HK-2 (cell line): ENCODE data around the gene PDIK1L.

Experiments used
- DNase-seq: peaks from one replicate; pipeline ENCODE4 v3.0.0-alpha.2; 2018; ENCODE audit not compliant: unreplicated experiment

The PDIK1L gene

DNA sequence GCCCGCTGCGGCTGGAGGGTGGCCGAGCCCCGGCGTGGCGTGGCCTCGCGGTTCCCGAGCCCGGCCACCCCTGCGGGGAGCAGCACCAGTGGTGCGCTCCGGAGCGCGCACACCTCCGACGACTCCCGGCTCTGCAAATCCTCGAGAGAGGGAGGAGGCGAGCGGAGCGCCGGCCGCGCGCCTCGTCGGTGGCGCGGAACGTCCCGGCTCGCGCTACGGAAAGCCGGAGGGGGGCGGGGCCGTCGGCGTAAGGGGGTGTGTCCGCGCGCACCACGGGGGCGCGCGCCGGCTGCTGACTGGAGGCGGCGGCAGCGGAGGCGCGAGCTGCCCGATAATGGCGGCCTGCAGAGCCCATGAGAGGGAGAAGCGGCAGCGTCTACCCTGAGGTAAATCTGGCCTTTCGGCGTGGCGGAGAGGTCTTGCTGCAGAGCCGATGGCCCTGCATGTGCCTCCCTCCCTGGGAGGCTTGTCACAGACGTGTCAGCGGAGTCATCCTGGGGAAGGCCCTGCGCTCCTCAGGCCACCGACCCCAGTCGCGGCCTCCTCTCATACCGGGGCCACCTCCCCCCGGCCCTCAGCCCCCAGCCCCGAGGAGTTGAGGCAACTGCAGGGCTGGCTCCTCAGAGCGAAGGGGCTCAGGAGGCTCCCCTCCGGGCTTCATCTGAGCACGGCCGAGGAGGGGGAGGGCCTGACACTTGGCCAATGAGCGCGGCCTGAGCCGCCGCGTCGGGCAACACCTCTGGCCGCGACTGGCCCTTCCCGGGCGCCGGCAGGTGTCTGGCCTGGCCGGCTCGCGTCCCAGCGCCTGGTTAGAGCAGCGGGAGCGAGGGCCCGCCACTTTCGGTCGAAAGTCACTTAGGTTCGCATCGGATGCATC is at the start of gene PDIK1L:
Gene PDIK1L, plus strand, starts transcription at position 295 of the 877 bp plus-strand sequence. CDS start 2,485 bp downstream, outside the sequence.
- DNase-seq: peak; percentile 92

DNA sequence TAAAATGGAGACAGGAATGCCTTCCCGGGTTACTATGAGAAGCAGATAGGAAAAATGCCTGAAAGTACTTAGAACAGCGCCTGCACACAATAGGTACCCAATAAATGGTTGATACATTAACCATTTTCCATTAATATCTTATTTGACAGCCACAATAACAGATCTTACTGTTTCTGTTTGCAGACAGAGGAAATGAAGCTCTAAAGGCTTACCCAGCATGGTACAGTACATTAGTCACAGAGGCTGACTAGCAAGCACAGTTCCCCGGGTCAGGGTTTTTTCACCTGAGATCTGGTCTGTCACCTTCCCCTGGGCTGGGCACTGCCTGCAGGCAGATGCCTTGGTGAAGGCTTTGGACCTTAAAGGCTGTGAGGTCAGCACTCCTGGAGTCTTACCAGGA is 47.1 kb upstream of the PDIK1L start:
- no peak for DNase-seq

DNA sequence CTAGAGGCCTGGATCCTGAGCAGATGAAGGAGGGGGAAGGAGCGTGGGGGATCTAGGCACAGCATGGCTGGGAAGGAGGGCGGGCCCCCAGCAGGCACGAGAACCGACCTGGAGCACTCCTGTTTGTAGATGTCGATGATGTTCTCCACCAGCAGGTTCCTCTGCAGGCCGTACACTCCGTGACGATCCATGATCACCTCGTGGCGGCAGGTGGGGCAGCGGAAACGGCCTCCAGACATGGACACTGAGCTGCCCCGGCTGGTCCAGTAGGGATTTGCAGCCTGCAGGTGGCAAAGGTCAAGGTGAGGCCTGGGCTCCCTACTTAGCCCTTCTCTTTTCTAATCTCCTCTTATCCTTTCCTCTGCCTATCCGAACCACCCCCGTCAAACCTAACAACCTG is 45.5 kb upstream of the PDIK1L start:
- no peak for DNase-seq

DNA sequence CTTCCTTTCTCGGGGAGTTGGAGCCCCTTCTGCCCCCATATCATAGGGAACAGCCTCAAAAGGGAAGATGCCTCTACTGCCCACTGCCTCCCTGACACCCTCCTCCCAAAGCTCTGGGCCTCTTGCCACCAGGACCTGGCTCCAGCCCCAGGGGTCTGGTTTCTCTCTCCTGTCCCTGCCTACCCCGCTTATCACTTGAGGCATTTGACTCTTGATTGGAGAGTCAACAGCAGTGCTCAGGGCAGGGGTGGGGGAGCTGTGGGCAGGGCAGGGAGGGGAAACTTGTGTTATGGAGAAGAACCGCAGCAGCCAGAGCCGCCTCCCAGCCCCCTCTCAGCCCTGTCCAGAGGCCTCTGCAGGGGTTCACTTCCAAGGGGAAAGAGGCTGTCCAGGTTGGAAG is 44.8 kb upstream of the PDIK1L start:
- DNase-seq: no peak

DNA sequence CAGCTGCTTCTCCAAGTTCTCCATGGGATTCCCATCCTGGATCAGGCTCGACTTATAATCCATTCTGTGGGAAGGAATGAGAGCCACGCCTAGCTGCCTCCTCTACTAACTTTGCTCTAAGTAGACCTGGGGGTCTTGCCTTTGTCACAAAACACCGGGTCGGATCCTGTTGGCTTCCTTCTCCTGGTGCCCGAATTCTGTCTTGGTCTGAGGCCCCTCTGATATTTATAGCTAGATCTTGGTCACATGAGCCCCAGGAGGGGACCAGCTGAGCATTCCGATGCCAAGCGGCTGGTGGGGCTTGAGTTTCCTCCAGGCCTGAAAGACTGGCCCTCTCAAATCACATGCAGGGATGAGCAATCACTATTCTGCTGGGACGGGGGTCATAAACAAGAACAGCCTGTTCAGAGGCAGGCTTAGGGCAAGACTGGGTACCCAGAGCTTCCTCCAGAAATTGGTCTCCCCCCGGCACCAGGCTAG is 44.2 kb upstream of the PDIK1L start, which contains the start of gene TRIM63:
Gene TRIM63, minus strand, starts transcription at position 199 of the 480 bp plus-strand sequence. Its CDS starts 136 bp downstream, at position 63.
- no peak for DNase-seq

DNA sequence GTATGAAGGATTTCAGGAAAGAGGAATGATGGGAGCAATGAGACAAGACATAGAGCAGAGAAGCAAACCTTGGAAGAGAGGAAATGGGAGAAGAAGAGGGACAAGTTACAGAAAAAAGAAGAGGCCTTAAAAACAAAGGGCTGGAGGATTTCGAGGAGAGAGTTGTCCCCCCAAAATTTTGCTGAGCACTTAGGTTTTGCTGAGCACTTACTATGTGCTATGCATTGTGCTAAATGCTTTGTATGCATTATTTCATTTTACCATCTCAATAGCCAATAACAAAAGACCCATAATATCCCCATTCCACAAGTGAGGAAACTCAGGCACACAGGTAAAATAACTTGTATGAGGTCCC is 41.7 kb upstream of the PDIK1L start:
- DNase-seq: no peak

DNA sequence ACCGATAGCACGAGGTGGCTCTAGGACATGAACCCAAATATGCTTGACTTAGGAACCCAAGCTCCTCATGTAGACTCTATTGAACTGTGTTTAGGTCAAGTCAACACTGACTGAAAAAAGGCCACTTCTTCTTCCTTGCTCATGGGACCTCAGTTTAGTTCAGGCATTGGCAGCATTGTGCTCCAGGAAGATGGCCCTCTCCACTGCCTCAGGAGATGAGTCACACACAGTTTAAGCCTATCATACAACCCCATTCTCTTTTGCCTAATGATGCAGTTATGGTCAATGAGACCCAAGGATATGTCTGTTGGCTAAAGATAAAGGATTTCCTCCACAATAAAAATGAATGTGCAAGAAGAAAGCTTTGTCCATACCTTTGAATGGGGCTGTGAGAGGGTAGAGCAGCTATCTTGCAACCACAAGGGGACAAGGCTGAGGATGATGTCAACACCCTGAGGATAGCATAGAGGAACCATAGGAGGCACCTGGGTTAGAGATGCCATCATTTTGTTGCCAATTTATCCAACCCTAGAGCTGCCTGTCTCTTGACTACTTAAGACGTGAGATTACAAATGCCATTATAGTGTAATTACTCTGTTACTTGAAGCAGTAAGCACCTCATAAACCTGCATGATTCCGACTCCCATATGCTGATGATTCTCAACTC is 41.2 kb upstream of the PDIK1L start:
- no peak for DNase-seq

DNA sequence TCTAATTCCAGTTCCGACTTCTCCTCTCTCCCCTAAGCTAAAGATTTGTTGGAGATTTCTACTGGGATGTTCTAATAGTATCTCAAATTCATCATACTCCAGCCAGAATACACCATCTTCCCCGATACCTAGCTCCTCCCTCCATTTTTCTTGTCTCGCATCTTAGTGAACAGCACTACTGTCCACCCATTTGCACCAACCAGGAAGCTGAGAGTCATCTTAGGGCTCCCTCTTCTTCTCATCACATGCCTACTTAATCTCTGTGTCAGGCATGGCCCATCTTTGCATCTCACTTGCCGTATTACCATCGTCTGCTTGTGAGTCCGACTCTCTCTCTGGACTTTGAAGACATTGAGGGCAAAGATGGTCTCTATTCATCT is 40.7 kb upstream of the PDIK1L start:
- DNase-seq: no peak

DNA sequence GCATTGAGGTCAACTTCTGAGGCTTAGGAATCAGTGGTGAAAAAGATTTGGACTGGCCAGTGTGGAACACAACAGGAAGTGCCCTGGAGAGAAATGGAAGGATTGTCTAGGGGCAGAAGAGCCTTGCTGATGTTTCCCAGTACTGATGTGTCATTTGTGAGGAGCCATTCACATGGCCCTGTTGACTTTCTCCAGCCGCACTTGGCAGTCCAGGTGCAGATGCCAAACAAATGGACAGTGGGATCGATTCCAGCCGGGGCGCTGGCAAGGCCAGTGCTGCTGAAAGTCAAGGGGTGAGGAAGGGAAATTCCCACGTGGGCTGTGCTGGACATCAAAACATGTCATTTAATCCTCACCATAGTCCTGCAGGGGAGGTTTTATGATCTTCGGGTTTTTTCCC is 39.3 kb upstream of the PDIK1L start:
- no peak for DNase-seq

DNA sequence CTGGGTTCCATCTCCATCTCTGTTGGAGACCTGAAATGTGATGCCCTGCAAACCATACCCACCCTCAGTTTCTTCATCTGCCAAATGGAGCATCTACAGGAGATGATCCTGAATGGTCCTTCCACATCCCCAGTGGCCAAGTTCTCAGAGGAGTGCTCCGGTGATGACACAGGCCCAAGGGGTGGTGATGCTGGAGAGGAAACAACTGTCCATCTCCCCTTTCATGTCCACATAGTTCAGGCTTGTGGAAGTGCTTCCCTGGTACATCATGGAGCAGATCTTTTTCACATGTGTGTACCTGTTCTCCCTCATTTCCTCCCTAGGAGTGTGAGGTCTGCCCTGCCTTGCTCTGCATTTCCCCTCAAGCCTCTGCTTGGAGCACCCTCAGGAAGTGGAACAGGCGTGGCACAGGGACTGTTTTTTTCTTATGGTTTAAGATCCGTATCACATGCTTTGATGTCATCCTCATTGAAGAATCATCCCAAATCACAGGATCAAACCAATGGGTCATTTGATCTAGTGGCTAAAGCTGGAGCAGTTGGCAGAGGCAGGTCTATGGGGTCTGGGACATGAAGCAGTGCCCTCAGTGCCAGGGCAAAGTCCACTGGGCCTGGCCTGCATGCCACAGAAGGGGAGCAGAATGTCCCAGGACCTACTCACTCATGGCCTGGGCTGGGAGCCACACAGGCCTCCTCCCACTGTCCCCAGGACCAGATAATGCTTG is 36.0 kb upstream of the PDIK1L start:
- DNase-seq: no peak

DNA sequence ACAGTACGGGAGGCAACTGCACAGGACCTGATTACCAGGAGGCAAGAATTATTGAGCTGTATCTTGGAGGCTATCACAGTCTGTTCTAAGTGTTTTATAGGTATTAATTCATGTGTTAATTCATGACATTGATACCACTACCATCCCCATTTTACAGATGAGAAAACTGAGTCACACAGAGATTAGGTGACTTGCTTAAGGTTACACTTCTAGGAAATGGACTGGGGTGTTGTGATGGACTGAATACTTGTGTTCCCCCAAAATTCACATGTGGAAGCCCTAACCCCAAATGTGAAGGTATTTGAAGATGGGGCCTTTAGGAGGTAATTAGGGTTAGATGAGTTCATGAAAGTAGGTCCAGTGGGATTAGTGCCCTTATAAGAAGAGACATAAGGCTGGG is 34.1 kb upstream of the PDIK1L start:
- DNase-seq: no peak

DNA sequence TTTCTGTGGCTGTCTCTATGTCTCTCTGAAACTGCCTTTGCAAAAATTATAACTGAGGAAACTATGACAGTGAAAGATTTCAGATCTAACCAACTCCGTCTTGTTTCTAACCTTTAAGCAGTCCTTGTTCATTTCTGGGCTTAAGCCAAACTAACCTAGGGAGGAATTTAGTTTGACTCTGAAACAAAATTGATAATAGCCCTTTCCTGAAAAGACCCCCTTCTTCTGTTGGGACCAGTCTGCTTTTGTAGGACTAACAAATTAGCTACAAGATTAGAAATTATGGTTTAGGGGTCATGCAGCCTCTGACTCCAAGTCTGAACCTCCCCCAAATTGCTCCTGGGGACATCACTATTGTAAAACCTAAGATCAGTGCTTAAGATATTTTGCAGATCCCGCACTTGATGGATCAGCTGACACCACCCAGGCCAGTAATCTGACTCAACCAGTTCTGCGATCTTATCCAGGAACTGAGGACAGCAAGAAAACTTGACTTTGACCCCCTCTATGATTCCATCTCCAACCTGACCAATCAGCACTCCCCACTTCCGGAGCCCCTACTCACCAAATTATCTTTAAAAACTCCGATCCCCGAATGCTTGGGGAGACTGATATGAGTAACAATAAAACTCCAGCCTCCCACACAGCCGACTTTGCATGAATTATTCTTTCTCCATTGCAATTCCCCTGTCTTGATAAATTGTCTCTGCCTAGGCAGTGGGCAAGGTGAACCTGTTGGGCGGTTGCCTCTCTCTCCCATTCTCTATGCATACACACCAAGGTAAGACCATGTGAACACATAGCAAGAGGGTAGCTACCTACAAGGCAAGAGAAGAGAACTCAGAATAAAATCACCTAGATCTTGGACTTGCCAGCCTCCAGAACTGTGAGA is 33.1 kb upstream of the PDIK1L start:
- no peak for DNase-seq

DNA sequence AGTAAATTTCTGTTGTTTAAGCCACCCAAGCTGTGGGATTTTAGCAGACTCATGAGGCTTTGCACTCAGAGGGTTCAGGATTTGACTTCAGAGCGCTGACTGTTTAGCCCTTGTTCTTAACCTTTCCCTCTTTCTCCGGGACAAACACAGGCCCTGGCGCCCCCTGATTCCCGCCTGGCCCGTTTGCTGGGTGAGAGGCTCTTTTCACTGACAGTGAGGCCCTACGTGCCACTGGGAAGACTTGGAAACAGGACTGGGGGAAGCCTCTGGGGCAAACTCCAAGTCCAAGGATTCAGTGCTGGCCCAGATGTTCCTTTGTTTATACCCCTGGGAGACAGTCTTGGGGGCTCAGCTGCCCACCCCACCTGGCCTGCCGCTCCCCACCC is 32.5 kb upstream of the PDIK1L start:
- no peak for DNase-seq

DNA sequence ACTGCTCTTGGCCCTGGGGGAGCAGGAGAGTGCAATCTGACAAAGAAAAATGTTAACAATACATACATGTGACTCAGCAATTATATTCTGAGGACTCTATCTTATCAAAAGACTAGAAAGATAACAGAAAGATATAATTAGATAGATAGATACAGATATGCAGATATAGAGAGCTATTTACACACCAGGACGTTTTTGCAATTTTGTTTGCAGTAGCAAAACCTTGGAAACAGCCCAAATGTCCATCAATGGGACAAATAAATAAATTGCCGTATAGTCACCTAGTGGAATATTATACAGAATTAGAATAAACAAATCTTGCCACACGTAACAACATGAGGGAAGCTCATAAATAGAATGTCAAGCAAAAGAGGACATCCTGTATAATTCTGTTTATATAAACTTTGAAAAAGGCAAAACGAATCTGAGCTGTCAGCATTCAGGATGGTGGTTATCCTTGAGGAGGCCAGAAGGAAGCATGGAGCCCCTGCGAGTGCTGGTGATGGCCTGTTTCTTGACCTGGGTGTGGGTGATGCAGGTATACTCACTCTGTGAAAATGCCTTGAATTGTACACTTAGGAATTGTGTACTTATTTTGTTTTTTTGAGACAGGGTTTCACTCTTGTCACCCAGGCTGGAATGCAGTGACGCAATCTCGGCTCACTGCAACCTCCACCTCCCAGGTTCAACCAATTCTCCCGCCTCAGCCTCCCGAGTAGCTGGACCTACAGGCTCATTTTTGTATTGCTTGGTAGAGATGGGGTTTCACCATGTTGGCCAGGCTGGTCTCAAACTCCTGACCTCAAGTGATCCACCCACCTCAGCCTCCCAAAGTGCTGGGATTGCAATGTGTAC is 31.4 kb upstream of the PDIK1L start:
- DNase-seq: no peak

DNA sequence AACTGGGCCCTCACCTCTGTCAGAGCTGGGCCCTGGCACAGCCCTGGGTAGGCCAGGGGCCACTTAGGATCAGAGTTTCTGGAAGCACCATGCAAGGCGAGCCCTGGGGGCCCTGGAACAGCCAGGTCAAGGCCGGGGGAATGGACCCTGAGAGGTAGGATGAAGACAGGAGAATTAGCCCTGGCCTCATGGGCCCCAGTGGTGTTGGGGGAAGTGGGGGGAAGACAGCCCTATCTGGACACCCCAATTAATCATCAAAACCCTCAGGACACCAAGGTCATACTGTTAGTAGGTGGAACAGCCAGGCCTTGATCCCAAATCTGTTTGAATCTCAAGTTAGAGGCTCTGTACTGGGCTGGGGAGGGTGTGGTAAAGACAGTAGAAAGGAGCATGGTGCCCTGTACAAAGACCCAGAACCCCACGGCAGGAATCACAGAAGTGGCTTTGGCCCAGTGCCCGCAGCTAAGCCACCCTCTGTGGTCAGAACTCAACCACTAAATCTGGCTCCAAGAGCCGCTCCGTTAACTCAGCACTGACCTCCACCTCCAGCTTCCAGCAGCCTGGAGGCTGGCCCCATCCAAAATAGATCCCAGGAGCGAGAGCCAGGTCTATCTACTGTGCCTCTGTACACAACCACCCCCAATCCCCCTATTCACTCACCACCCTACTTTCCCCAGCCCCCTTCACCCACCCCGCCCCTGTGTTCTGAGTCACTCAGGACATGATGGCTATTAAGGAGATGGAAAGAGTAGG is 30.2 kb upstream of the PDIK1L start:
- no peak for DNase-seq

DNA sequence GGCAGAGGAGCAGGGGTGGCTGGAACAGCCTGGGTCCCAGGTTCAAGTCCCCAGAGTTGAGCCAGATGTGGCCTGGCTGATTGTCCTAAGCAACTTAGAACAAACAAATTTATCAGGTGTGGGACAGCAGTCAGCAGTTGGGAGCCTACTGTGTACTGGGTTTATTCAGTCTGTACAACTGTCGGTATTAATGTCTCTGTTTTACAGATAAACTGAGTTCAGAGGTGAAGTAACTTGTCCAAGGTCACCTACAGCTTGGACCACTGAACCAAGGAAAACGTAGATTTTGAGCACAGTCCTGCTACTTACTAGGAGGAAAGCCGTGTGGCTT is 29.6 kb upstream of the PDIK1L start:
- DNase-seq: no peak

DNA sequence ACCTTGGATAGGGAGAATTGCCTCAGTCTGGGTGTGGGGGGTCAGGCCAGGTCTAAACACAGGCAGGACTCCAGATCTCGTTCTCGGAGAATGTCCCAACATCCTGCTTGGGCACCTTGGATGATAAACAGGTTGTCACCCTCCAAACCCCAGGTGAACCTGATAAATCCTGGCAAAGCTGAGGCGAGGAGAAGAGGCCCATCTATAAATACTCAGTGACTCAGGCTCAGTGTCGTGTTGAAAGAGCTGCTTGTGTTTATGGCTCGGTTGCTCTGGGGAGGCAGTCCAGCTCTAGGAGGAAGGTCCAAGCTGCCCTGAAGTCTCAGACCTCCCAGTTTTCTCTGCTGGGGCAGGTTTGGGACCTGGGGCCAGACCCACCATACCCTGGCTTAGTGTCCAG is 28.4 kb upstream of the PDIK1L start:
- no peak for DNase-seq

DNA sequence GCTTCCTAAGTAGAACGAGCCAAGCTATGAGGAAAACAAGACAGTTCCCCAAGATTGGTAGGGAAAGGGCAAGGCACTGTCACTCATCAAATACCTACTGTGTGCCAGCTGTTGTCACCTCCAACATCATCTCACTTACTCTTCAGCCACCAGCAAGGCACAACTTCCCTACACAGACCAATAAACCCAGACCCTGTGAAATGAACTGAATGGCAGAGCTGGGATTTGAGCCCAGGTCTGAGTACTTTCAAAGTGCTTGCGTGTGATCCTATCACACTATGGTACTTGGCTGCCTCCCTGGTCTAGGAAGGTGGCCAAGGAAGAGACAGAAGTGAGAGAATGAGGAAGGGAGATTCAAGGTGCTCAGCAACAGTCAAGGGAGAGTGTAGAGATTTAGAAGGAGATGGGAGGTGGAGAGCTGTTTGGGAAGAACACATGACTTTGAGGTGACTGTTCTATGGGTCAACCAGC is 27.5 kb upstream of the PDIK1L start:
- DNase-seq: no peak

DNA sequence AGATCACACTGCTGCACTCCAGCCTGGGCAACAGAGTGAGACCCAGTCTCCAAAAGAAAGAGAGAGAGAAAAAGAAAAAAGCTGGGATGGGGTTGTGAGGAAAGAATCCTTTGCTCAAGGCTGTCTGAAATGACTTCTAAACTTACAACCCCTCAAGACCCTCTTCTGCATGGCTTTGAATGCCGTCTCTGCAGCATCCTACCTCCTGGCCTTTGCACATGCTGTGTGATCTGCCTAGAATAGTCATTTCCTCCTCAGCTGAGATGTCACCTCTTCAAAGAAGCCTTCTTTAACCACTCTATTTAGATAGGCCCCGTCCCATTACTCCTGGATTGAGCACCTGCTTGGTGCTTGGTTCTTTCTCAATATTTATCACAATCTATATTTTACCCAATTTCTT is 26.8 kb upstream of the PDIK1L start:
- no peak for DNase-seq

DNA sequence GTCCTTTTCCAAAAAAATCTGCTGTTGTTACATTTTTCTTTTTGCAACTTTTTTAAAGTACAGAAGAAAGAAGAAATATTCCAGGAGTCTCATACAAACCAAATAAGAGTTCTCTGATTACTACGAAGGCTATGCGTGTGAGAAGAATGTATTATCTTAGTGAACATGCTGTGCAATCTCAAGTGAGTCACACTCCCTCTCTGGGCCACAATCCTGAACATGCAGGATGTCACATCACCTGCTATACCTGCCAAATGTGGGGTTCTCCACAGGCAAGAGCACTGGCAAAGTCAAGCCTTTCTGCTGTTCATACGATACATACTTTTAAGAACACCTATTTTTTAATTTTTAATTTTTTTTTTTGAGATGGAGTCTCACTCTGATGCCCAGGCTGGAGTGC is 22.5 kb upstream of the PDIK1L start:
- no peak for DNase-seq
